SU-DHL-6 (cell line): ENCODE results near the gene THTPA.

ENCODE experiments used
- EZH2phosphoT487 ChIP-seq: fragments of 200-600 bp; sonication (generic), shearing (Covaris generic); conservative IDR thresholded peaks from 2 replicates; pipeline ENCODE4 v1.6.1; 2018; ENCODE audit warnings: mild to moderate bottlenecking, antibody characterized with exemption, low read length, moderate library complexity, mixed read lengths
- TF ChIP-seq, protein P1 (sequence below): fragments of 200-600 bp; sonication (generic); IDR thresholded peaks from one replicate; pipeline ENCODE4 v1.5.1; 2017; ENCODE audit warnings: antibody characterized with exemption, mild to moderate bottlenecking, low read length, moderate library complexity; ENCODE audit not compliant: insufficient read depth, poor library complexity, severe bottlenecking

- TF ChIP-seq, protein P1, sequence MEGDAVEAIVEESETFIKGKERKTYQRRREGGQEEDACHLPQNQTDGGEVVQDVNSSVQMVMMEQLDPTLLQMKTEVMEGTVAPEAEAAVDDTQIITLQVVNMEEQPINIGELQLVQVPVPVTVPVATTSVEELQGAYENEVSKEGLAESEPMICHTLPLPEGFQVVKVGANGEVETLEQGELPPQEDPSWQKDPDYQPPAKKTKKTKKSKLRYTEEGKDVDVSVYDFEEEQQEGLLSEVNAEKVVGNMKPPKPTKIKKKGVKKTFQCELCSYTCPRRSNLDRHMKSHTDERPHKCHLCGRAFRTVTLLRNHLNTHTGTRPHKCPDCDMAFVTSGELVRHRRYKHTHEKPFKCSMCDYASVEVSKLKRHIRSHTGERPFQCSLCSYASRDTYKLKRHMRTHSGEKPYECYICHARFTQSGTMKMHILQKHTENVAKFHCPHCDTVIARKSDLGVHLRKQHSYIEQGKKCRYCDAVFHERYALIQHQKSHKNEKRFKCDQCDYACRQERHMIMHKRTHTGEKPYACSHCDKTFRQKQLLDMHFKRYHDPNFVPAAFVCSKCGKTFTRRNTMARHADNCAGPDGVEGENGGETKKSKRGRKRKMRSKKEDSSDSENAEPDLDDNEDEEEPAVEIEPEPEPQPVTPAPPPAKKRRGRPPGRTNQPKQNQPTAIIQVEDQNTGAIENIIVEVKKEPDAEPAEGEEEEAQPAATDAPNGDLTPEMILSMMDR: no peak
- TF ChIP-seq EZH2phosphoT487: no peak
These were observed 20.1 kb upstream of the THTPA start for GRCh38 chr14:23535943-23536342.
